ENCODE results near the gene RRP1. TPM values are rescaled to one million over a fixed set of nuclear protein-coding genes. Genes with fewer than 3 reads are reported as not detected.

RRP1 gene
- polyA plus RNA-seq, 1 donor = 29.0 TPM

- peak; percentile 59 for DNase-seq
Observed at GRCh38 chr21:43758111-43758641, 31.2 kb upstream of the RRP1 start.

DNA sequence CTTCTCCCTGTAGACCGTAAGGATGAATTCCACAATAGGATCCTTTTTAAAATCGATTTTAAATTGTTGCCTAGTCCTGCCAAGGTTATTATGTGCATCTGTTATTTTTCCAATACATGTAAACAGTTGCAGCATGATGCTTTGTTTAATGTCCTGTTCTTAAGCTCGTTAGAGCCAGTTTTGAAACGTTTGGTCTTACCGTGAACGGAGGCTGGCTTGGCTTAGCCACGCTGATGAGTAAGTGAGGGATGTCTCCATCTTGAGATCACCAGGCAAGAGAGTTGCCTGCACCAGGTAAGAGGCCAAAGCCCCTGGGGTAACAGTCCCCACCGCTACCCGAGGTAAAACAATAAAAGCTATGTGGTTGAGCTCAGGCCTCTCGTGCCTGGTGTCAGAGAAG lies 30.6 kb upstream of the RRP1 start:
- no peak for DNase-seq

GRCh38 chr21:43759651-43760050 lies 29.7 kb upstream of the RRP1 start:
- DNase-seq = no peak

- DNase-seq = no peak
Observed at GRCh38 chr21:43760391-43760958, 28.9 kb upstream of the RRP1 start.

DNA sequence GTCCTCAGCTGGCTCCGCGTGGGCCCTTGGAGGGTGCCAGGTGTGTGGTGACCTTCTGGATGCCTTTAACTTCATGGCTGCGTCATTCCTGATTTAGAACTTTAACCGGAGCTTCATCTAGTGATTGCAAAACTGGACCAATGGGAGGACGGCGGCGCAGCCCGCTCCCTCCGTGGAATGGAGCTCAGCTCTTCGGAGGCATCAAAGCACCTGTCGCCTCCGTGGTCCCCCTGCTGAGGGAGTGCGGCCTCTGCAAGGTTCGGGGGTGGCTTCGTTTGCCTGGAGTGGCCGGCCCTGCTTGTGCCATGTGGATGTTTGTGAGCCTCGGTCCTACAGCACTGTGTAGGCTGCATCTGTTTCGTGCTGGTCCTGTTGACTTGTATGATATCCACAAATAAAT lies 27.5 kb upstream of the RRP1 start:
- DNase-seq = no peak

DNA sequence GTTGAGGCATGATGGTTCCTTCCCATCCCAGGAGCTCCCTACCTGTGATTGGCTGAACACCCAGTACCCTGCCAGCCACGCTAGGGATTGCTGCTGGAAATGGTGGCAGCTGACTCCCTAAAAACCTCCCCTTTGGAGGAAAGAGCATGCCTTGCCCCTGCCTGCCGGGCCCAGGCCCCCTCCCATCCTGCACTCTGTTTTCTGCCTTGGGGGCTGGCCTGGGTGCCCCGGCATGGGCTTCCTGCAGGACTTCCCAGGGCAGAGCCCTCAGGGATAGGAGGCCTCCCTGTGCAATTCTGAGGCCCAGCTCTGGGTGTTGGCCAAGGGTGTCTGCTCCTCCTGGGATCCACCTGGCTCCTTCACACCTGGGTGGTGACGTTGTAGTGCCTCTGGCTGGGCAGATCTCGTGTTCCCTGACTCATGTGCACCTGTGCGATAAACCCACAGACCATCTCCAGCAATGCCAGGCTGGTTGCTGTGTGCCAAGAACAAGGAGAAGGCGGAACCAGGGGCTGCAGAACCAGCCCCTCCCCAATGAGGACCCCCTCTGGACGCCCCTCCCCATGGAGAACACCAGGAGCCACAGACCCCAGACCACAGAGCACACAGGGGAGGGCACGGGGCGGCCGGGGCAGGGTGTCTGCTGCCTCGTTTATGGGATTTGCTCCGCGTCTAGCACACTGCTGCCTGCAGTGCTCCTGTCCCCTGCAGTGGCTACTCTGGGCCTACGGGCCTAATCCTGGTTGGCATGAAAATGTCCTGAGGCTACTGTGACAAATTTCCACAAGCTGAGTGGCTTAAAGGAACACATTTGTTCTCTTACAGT lies 26.9 kb upstream of the RRP1 start:
- DNase-seq = no peak

DNA sequence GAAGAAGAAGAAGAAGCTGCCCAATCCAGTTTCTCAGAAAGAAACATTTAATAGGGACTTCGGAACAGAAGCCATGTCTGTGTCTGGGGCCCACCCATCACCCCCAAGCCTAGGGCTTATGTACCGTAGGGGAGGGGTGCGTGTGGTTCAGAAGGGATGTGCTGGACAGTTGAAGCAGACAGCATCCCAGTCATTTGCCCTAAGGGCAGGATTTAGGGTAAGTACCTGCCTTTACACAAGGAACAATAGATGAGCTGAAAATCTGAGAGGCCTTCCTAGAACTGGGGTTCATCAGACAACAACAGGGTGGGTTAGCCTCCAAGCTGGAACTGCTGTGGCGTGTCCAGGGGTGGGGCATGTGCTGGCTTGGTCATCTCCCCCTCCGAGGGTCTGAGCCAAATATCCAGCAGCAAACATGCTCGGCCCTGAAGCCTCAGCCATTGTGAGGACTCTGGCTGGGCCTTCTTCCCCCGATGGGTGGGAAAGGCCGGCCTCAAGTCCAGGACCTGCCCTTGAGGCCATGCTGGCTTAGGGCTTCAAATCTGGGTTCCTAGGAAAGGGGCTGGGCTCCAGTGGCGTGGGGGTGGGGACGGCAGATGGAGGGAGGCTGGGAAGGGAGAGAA lies 25.4 kb upstream of the RRP1 start:
- DNase-seq = no peak

DNA sequence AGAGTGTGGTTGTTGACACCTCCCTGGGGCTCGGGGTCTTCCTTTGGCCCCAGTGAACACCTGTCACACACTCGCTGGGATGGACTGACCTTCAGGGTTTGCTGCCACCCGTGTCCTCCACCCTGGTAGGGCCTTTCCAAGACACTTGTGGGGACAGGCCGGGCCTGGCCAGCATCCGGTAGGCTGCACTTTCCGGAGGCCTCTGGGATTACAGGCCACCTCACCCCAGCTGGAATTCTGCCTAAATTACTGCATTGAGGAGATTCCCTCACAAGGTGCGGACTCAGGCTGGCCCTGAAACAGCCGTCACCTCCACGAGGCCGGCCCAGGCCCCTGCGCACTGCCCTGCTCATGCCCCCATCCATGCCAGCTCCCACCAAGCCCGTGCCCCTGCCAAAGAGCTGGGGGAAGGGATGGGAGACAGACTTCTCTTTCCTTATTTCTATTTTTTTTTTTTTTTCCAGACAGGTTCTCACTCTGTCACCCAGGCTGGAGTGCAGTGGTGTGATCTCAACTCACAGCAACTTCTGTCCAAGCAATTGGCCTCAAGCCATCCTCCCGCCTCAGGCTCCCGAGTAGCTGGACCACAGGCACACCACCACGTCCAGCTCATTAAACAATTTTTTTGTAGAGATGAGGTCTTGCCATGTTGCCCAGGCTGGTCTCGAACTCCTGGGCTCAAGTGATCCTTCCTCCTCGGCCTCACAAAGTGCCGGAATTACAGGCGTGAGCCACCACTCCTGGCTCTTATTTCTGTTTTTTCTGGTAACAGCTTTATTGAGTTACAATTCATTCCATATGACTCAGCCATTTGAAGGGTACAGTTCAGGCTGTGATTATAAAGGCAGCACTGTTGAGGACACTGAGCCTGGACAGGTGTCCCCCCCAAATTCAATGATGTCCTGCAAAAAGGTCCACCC lies 24.5 kb upstream of the RRP1 start:
- no peak for DNase-seq

- DNase-seq = no peak
Observed at GRCh38 chr21:43766734-43767497, 22.5 kb upstream of the RRP1 start.

GRCh38 chr21:43767498-43767983 lies 21.8 kb upstream of the RRP1 start:
- no peak for DNase-seq

- DNase-seq = no peak
Observed at GRCh38 chr21:43767984-43768867, 21.2 kb upstream of the RRP1 start.

- DNase-seq = no peak
Observed at GRCh38 chr21:43768868-43769167, 20.6 kb upstream of the RRP1 start.

GRCh38 chr21:43769325-43769958 lies 19.9 kb upstream of the RRP1 start:
- no peak for DNase-seq

GRCh38 chr21:43770066-43770655 lies 19.2 kb upstream of the RRP1 start:
- no peak for DNase-seq

- no peak for DNase-seq
Observed at GRCh38 chr21:43771199-43771675, 18.1 kb upstream of the RRP1 start.

- DNase-seq = no peak
Observed at GRCh38 chr21:43771698-43772424, 17.5 kb upstream of the RRP1 start.

GRCh38 chr21:43772425-43772821 lies 17.0 kb upstream of the RRP1 start:
- DNase-seq = no peak

DNA sequence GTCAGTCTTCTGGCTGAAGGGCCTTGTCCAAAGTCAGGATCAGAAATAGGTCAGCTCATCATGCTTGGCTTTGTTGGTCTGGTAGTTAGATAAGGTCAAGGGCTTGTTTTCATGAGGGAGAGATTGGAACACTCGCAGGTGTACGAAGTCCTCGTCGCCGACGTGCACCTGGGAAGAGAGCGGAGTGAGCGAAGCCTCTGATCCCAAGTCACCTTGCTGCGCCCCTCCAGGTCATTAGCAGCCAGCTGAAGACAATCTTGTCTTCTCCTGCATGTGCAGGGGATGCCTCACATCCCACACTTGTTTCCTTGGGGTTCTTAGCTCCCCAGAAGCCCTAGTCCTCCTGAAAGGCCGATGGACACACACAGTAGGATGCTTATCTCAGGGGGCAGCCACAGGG lies 15.2 kb upstream of the RRP1 start:
- DNase-seq = no peak

DNA sequence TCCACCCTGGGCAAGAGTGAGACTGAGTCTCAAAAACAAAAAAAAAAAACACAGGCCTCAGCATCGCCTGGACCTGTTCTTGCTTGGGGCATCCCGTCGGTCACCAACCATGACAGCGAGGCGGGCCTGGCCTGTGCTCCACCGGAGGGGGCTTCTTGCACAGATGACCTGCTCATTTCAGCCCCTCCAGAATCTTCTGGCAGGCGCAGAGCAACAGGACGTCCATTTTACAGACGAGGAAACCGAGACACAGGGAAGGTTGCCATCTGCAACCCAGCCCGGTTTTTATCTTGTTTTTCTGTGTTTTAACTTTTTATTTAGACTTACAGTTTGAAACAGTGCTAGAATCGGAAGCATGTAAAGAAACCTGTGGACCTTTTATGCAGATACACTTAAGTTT lies 14.2 kb upstream of the RRP1 start:
- DNase-seq = no peak
